NCI-H2081 (cell line): ENCODE data around the gene EFR3B.
A peak's percentile ranks its signal among the peaks of the same experiment; 100 is the strongest.
"Not testable (repeated sequence)": the region's sequence is repeated elsewhere in the genome, so short reads cannot be mapped to it uniquely, and the experiment has no call there.

ENCODE experiments used
- DNase-seq, 2 experiments: peaks; one replicate each; lab custom pipeline; 2025; lab: John Stamatoyannopoulos, UW

EFR3B gene

DNA sequence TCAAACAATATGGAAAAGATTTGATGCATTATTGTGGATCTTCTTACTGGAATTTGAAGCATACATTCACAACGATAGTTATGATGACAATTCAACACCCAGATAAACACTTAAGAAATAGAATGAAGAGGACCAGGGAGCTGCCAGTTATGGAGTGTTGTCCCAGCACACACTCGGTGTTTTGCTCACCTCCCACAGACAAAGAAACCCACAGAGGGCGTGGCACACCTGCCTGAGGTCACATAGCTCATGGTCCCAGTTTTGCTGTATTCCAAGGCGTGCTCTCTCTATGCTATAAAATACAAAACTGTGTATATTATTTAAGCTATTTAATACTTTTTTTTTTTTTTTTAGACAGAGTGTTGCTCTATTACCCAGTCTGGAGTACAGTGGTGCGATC is 31.1 kb downstream of the EFR3B start:
- no peak for DNase-seq

GRCh38 chr2:25073914-25074313 is 32.0 kb downstream of the EFR3B start:
- DNase-seq = no peak

DNA sequence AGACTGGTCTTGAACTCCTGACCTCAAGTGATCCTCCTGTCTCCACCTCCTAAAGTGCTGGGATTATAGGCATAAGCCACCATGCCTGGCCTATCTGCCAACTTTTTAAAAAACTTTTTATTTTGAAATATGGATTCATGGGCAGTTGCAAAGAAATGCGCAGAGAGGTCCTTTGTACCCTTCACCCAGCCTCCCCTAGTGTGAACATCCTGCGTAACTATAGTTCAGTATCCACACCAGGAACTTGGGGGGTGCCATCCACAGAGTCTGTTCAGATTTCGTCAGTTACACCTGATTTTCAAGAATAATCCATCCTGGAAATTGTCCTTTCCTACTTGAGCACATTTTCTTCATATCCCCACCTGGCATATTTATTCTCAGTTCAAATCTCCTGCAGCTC is 33.0 kb downstream of the EFR3B start:
- no peak for DNase-seq

GRCh38 chr2:25076749-25077148 is 34.9 kb downstream of the EFR3B start:
- peak in 1 of 2 experiments; percentile 30 for DNase-seq

GRCh38 chr2:25077789-25078169 is 35.9 kb downstream of the EFR3B start:
- no peak for DNase-seq

DNA sequence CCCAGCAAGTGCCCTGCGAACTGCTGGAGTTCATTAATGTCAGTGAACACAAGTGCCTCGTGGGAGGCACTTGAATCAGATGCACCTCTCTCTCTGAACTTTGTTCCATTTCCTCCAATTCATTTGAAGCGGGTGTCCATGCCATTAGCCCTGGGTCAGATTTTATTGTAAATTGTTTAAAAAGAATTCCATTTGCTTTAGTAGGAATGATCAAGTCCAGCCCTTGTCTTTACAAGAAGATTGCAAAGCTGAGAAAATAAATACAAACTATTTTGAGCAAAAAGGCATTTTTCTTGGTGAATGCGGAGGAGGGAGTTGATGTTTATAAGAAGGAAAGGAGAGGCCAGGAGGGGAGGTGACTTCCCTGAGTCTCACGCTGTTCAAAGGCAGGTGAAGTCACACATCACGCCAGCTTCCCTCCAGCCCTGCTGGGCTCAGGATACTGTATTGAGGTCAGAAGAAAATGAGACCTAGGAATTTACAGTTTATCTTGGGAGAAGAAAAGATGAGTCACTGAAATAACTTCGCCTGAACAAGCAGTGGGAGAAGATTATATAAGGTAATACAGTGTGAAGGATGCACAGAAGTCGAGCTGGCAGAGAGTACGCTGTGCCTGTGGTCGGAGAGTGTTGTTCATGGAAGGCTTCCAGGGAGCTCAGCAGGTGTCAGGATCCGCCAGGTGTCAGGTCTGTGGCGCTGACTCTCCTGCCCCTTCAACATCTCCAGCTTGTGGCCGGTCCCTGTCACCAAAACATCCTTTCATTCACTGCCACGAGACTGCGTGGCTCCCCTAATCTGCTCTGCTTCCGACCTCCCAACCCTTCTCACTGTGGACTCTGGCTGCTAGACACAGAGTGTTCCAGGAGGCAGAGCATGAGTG is 36.5 kb downstream of the EFR3B start:
- peak; percentile 75 to 95 for DNase-seq

DNA sequence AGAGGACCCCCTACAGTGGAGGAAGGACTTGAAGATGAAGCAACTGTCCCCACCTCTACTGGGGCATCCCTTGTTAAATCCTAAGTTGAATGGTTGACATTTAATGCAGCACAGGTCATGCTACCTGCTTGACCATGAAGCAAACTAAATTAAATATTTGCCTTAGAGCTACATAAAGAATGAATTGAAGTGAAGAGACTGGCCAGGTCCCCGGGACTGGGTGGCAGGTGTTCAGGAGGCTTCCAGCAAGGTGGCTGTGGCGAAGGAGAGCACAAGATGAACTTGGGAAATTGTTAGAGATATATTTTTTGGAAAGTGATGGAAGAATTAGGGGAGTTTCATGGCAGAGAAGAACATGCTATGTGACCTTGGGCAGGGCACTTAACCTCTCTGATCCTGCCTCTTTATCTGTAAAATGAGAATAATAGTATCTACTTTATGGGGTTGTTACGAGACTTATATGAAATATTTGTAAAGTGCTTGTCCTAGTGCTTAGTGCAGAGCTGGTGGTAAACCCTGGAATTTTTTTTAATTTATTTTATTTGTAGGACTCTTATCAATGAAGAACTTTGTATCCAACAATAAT is 37.3 kb downstream of the EFR3B start:
- DNase-seq = no peak

GRCh38 chr2:25081237-25081790 is 39.4 kb downstream of the EFR3B start:
- no peak for DNase-seq

DNA sequence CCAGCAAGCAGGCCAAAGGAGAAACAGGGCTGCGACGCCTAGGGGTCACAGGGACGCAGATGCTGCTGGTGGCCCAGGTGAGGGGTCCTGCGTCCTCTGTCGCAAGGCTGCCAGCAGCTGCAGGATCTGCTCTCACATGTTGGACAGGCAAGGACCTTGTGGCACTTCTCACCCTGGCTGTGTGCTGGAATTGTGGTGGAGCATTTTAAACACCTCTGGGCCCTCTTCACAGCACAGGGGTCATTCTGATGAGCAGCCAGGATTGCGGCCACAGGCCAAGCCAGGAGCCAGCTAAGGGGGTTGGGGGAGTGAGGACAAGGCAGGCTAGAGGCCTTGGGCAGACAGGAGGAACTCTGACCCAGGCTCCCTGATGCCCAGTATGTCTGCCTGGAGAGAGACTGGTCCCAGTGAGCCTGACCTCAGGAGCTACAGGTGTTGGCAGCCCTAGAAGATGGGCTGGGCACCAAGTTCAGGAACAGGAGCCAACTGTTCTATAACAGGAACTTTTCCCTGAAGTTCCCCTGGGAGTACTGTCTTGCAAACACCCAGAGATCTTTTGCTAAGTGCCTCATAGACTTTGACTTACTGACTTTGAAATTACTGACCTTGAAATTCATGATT is 40.2 kb downstream of the EFR3B start:
- no peak for DNase-seq

GRCh38 chr2:25085761-25086560 is 44.1 kb downstream of the EFR3B start:
- peak; percentile 62 to 77 for DNase-seq

DNA sequence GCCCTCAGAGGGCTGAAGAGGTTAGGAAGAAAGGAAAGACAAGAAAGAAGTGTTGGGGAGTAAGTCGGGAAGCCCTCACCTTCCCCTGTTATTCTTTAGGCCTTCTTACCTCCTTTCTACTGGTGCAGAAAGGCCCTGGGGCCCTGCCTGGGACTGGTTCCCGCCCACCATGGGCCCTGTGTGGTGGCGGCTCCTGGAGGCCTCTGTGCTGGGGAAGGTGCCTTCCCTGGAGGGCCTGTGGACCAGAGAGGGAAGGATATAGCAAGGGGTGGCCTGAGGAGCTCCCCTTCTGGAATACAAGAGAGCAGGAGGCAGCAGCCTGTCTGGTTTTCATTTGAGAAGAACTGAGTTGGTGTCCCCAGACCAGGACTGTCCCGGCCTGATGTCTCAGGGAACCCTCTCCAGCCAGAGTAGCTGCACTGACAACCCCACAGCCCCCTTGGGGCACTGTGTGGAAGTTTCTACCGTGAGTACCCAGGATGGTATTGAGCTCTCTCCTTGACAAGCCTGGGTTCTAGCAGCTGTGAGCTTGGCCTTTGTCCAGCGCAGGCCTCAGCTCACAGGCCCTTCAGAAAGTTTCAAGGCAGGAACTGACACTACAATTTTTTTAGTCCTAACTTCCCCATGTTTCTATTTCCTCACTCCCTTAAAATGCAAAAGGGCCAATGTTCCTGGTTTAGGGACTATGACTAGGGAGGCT is 47.1 kb downstream of the EFR3B start:
- DNase-seq = no peak

DNA sequence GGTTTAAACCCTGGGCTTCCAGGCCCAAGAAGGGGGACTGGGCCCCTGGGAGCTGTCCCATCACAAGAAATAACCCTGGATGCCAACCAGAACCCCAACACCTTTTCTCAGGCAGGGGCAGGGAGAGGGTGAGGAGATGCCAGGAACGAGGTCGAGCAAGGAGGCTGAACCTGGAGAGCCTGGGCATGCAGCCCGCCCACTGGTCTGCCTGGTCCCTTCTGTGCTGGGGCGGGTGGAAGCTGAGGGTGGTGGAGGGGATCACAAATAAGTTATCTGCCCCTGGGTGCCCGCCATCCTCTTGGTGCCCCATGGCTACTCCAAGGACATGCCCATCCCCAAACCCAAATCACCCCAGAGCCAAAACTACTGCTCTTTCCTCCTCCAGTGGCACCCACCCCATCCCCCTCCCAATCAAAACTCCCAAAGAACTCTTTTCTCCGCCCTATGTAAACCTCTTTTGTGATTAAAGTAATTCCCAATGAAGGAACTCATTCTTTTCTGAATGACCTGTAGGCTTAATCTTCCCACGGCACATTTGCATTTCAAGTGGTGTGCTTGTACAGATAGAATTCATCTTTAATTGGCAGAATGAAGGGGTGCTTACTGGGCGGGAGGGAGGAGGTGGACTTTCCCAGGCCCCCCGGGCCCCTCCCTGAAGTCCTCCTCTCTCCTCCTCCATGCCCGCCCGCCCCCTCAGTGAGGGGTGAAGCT is 47.9 kb downstream of the EFR3B start:
- DNase-seq = no peak

DNA sequence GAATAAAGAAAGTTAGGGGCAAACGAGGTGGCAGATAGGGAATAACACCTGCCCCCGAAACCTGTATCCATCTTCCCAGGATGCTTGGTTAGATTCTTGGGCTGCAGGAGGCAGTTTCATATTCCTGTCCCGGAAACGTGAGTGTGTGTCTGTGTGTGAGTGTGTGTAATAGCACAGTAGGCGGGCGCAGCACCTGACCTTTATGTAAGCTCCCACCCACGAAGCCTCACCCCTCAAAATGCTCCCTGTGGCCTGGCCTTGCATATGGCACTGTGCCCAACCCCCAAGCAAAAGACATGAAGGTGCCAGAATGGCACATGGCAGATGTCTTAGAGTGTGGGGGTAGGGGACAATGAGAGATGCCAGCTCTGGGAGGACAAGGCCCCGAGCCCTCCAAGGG is 48.9 kb downstream of the EFR3B start:
- DNase-seq = no peak

- no peak for DNase-seq
Observed at GRCh38 chr2:25091265-25091664, 49.4 kb downstream of the EFR3B start.

DNA sequence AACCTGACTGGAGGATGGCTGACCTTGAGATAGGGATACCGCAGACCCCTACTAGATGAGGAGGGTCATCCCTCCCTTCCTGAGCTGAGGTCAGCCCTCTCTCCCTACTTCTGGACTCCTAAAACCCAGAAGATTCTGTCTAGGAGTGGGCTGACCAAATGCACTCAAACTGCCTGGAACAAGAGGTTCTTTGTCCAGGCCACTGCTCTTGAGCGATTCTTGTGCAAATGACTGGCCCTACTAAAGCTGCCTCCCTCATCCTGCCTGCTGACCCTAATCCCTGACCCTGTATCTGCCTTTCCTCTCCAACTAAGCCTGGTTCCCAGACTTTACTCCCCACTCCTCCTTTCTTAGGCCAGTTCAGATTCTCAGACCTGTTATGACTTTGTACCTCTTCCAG is 56.2 kb downstream of the EFR3B start:
- DNase-seq = no peak

DNA sequence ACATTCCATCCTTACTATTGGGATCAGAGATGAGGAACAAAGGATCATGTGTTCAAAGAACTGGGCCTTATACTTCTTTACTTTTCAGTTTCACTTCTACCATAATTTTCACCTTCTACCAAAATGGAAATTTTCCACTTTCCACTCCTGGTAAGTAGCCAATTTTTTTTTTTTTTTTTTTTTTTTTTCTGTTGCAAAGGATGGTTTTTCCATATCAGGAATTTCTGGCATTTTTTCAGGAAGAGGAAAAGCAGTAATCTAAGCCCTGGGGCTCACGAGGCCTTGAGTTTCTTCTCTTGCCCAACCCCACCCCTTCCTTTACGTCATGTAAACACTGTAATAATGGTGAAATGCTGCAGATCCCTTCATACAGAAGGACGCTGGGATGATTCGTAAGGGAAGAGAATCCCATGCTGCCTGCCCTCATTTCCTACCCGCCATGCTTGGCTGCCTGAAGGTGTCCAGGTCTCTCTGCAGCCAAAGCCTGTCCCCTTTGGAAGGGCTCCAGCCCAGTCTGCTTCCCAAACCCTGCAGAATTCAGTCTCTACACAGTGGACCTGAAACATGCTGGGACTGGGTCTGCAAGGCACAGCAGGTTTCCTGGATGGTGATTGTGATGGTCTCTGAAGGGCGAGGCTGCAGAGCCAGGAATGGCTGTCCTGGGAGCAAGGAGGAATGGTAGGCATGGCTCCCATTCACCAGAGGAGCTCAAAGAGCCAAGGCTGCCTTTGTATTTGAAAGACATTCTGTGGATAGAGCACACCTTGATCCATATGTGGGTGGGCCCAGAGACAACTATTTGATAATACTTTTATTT is 57.0 kb downstream of the EFR3B start:
- DNase-seq = no peak

- not testable (repeated sequence) for DNase-seq
Observed at GRCh38 chr2:25102352-25102751, 60.5 kb downstream of the EFR3B start.

DNA sequence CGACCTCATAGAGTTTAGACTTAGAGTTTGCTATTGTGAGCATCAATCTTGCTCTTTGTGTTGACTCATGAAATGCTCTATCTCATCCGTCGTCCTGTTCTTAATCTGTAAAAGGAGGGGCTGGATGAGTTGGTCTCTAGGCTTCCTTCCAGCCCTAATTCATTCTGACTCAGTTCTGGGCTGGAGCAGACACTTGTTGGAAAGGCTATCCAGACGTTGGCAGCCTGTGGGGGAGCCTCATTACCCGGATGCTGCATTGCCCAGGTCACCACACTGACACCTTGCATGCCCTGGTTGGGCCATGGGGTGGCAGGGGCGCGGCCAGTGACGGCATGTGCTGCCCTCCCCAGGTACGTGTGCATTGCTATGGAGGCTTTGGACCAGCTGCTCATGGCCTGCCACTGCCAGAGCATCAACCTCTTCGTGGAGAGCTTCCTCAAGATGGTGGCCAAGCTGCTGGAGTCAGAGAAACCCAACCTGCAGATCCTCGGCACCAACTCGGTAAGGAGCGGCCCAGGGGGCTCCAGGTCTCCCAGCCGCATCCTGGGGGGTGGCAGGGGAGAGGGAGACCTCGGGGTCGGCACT is 61.5 kb downstream of the EFR3B start:
- DNase-seq = no peak

DNA sequence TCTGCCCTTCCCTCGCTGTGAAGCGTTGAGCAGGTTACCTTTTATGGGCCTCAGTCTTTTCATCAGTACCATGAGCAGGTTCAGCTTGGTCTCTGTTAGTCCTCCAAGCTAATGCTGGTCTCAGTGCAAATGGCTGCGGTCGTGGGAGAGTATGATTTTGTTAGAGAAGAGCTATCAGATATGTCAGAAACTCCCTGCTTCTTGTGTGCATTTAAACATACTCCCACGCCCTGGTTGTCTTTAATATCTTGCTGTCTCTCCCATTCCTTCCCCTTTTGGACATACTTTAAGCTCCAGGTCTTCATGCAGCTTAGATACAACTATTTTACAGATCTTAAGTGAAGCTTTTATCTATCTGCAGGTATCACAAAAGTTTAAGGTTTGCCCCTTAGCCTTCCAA is 62.9 kb downstream of the EFR3B start:
- DNase-seq = no peak
